NCI-H187 treated with DMSO at 0.1 percent for 48 hours (cell line): ENCODE measurements around the gene CSPG5.

ENCODE experiments used
- DNase-seq: peaks from one replicate; lab custom pipeline; 2025; lab: John Stamatoyannopoulos, UW

CSPG5 gene

DNA sequence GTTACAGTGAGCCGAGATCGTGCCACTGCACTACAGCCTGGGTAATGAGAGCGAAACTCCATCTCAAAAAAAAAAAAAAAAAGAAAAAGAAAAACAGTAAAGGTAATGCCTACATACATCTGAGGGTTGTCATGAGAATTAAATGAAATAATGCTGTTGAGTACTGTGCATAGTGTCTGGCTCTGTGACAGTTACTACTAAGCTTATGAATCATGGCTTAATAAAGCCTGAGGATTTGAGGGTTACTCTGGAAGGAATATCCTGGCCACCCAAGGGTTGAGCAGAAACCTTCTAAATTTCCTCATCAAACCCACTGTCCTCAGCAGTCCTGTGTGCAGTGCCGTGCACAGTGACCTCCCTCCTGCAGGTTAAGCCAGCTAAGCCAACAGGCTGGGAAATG is 38.4 kb downstream of the CSPG5 start:
- DNase-seq, result no peak

DNA sequence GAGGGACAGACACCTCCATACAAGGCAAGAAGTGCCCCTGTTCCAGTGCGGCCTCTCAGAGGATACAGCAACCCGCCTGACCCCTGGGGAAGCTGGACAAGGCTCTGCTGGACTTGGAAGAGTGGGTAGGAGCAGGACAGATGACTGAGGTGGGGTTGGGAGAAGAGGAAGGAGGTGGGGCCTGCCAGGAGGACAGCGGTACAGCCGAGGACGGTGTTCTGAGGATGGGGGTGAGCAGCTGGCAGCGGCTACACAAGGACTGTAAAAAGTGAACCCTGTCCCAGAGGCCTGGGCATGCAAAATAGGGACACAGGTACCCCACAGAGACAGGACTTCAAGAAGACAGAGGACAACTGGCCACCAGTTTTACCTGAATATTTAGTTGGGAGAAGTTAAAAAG is 41.7 kb downstream of the CSPG5 start:
- DNase-seq, result no peak

DNA sequence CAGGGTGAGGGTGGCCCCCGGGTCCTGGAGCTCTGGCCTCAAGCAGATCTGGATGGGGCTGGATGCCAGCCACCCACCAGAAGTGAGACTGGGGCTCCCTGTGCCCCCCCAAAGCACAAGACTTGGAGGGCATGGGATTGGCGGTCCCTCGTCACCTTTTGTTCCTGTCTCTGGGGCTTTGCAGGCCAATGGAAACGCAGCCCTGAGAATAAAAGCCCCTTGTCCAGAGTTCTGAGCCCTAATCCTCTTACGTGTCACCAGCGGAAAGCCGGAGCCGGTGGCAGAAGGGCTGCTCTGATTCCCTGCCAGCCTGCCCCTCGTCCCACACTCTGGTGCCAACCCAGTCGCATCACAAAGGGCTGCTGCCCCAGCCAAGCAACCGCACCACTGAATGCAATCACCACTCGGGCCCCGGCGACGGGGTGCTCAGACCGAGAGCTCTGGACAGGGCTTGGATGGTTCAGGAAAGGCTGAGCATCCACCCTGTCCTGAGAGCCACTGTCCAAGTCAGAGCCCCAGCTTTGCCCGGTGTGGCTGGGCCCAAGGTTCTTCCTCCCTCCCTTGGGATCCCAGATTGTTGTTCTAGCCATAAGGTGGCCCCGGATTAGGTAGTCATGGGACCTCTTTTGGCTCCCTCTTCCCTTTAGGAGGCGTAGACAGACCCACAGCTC is 42.3 kb downstream of the CSPG5 start:
- no peak for DNase-seq

DNA sequence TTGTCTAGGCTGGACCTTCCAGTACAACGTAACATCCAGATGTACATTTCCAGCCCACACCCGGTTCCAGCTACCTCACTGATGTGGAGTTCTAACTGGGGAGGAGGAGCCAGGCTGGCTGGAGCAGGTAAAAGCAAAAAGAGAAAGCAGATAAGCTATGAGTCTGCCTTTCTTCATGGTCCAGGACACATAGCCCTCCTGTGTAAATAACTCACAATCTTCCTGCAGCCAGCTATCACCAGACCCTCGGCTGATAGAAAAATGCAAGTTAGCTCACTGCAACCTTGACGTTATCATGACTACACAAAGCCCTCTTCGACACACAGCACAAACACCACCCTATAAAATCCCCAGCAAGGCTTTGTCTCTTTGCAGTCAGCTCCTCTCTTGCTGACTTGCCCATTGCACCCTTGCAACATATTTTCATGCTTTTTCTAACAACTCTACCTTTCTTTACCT is 44.6 kb downstream of the CSPG5 start:
- no peak for DNase-seq

DNA sequence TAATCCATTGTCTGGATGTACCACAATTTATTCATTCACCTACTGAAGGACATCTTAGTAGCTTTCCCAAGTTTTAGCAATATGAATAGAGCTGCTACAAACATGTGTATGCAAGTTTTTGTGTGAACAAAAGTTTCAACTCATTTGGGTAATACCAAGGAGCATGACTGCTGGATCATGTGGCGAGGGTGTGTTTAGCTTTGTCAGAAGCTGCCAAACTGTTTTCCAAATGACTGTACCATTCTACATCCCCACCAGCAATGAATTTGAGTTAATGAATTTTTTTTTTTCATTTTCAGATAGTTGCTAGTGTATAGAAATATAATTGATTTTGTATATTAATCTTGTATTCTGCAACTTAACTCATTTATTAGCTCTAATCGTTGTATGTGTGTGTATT is 45.2 kb downstream of the CSPG5 start:
- no peak for DNase-seq

DNA sequence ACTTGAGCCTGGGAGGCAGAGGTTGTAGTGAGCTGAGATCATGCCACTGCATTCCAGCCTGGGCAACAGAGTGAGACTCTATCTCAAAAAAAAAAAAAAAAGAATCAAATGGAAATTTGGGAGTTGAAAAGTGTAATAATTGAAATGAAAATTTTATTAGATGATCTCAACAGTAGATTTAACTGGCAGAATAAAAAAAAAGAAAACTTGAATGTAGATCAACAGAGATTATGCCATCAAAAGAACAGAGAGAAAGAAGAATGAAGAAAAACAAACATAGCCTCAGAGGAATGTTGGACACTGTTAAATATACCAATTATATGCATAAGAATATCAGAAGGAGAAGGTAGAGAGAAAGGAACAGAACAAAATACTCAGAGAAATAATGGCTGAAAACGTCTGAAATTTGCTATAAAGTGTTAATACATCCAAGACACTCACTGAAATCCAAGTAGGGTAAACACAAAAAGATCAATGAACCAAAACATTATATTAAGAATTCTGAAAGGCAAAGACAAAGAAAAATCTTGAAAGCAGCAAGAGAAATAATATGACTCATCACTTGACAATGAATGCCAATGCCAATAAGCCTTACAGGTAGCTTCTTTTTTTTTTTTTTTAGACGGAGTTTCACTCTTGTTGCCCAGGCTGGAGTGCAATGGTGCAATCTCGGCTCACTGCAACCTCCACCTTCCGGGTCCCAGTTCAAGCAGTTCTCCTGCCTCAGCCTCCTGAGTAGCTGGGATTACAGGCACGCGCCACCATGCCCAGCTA is 50.5 kb downstream of the CSPG5 start:
- no peak for DNase-seq

DNA sequence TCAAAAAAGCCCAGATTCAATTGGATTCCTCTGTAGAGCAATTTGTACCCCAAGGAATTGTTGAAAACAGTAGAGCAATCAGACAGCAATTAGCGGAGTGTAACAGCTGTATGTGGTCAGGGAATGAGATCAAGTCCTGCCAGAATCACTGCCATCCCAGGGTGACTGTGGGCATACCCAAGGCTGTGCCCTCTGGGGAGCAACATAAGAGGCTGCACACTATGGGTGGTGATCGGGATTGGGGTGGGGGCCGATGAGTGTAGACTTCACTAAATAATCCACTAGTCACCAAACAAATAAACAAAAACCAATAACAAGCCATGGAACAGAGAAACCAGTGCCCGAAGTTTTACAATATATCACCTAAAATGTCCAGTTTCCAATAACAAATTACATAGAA is 53.0 kb downstream of the CSPG5 start:
- no peak for DNase-seq

DNA sequence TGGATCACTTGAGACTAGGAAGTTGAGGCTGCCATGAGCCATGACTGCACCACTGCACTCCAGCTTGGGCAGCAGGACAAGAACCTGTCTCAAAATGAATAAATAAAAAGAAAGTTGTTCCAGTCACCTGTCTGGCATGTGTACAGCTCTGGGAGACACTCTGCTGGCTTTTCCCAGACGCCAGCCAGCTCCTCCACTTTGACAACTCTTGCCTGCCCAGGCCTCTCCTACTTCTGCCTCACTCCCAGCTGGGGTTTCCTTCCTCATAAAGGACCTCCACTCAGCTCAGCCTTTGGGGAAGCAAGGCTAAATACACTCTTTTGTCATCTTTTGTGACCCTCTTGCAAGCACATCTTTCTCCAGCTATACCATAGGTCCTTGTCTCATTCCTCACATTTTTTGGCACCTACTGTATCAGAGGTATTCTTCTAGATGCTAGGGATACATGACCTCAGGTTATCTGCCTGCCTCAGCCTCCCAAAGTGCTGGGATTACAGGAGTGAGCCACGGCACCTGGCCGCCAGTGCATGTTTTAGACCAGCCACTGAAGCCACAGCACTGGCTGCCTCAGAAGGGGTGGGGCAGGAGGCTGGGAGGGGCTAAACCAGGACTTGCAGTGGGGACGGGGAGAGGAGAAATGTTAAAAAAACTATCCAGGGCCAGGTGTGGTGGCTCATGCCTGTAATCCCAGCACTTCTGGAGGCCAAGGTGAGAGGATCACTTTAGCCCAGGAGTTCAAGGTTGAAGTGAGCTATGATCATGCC is 55.2 kb downstream of the CSPG5 start:
- DNase-seq, result no peak

DNA sequence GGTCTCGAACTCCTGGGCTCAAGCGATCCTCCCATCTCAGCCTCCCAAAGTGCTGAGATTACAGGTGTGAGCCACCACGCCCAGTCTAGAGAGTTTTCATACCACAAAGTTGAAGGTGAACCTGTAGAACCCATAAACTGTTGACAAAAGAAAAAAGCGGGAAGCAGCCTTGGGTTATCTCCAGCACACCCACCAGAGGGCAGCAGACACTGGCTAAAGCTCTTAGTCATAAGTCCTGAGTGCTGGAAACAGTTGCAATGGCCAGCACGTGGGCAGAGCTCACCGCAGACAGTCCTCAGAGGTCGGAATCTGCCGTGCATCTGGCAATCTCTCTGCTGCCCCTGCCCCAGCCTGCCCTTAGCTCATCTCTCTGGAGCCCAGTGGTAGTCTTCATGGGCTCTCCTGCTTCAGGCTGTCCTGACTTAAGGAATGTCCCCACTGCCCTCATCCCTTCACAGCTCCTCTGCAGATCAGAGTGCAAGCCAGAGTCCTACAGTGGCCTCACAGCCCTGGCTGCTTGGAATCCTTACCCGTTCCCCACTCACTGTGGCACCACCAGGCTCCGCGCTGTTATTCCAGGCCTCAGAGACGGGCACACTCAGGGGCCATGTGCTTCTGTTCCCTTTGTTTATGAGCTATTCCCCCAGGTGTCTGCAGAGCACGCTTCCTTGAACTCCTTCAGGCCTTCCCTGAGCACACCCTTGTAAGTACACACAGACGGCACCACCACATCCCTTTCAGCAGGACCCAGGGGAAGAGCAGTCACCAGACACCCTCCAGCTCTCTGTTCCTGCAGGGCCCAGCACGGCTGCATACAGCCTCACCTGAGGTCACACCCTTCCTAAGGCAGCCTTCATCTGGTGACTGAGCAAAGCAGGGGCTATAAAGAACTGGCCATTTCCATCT is 56.3 kb downstream of the CSPG5 start:
- DNase-seq, result peak; percentile 25

DNA sequence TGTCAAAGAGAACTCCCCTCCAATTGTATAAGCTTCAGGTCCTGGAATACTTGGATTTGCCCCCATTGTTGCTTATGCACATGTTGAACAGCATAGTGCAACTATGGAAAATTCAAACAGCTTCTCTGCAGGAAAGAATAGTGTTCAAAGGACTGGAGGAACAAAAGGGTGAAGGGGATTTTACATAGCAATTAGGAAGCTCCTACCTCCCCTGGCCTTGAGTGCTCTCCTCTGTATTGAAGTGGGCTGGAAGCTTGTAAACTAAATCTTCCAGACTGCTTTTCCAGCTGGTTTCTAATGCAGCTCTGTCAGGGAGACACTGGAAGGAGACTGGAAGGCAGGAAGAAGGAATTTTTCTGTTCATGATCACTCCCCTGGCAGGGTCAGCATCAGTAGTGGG is 57.9 kb downstream of the CSPG5 start:
- no peak for DNase-seq

DNA sequence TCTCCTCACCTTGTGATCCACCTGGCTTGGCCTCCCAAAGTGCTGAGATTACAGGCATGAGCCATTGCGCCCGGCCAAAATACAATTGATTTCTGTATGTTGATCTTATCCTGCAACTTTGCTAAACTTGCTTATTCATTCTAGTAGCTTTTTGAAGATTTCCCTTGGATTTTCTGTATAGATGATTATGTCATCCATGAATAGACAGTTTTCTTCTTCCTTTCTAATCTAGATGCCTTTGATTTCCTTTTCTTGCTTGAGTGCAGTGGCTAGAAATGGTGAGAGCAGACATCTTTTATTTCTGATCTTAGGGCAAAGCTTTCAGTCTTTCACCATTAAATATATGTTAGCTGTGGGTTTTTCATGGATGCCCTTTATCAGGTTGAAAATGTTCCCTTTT is 60.7 kb downstream of the CSPG5 start:
- DNase-seq, result no peak

DNA sequence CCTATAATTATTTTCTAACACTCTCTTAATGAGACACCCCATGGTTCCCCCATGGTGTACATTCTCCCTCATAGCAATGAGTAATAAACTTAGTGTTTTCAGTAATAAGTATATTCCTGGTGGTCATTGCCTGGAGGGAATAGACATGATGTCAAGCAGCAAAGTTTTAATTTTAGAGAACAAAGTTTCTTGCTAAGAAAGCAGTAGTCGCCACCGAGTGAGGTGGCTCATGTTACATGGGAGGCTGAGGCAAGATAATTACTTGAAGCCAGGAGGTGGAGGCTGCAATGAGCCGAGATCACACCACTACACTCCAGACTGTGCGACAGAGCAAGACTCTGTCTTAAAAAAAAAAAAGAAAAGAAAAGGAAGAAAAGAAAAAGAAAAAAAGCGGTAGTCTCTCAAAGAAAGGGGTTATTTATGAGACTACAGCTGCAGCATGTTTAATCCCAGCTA is 62.8 kb downstream of the CSPG5 start:
- DNase-seq, result no peak

DNA sequence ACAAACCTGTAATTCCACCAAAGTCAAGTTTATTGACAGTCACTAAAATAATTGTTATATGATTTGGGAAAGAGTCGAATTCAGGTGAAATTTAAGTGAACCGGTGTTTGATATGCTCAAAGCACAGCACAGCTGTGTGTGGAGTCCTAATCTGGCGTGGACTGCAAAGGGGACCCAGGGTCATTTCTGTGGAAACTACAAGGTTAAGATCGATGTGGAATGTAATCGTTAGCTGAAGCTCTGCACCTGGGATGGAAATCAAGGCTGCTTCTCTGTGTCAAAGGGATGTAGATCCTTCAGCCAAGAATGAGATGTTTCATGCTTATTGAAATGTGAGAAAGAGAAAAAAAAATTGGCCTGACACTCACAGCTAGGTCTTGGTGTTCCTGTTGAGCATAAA is 63.6 kb downstream of the CSPG5 start:
- DNase-seq, result no peak

DNA sequence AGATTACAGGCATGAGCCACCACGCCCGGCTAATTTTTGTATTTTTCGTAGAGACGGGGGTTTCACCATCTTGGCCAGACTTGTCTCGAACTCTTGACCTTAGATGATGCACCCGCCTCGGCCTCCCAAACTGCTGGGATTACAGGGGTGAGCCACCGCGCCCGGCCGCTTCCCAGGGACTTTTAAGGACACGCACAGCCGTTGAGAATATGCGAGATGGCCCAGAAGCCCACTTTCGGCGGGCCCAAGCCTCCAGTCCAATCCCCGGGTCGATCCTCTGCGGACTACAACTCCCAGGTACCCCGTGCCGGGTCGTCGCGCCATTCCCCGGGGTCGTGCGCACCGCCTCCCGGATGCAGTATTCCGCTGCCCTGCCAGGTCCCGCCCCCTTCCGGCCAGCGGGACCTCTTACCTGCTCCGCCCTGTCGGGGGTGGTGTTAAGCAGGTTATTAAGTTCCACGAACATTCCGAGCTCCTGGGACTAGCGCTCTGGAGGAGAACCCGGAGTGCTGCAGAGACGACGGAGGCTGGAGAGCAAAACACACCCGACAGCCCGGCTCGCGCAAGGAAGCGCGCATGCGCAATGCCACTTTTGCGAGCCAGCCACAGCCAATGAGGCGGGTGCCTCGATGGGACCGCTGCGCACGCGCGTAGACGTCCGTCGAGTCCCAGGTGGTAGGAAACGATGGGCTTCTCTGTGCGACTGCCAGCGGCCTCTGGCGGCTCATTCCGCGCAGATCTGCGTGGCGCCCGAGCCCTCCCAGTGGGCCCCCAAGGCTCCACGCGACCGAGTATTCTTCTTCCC is 65.3 kb downstream of the CSPG5 start, which contains the start of gene ELP6:
ELP6 (minus strand) TSS at position 588 of the 805 bp plus-strand sequence; CDS start at position 466, 122 bp downstream.
- peak; percentile 48 for DNase-seq

DNA sequence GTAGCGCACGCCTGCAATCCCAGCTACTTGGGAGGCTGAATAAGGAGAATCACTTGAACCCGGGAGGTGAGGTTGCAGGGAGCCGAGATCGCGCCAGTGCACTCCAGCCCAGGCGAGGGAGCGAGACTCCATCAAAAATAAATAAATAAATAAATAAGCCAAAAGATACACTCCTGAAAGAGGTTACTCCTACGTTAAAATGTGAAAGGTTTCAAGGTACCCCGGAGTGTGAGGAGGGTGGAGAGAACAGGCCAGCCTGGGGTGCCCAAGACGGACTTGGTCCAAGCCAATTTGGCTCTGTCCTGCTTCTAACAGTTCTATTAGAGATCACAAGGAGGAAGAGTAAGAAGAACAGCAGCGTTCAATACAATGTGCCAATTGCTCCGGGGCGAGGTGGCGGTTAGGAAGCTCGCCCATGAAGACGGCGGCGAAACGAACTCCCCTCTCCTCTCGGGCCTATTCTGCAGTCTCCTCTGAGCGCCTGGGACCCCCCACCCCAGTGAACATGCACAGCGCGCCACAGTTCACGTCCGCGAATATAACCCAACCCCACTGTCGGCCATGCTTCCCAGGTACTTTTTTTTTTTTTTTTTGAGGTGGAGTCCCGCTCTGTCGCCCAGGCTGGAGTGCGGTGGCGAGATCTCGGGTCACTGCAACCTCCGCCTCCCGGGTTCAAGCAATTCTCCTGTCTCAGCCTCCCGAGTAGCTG is 66.1 kb downstream of the CSPG5 start:
- DNase-seq, result no peak
